Esophagus squamous epithelium (tissue), 4 donors: ENCODE data around the gene HNRNPL.

Experiments used
- CTCF ChIP-seq, 6 experiments: fragments of 450-650 bp in 4 of 6; fragments of 200-600 bp in 2 of 6; sonication (generic) in 2 of 6; IDR thresholded peaks; one replicate each; pipeline ENCODE4 v1.5.1; 2016 to 2019; ENCODE audit warnings: antibody characterized with exemption in 6 of 6, mild to moderate bottlenecking in 4 of 6, moderate library complexity in 4 of 6
- POLR2A ChIP-seq, 4 donors: fragments of 450-650 bp; IDR thresholded peaks; one replicate each; pipeline ENCODE4 v1.6.1; 2017; ENCODE audit warnings: antibody characterized with exemption in 4 of 4, mild to moderate bottlenecking in 4 of 4, moderate library complexity in 3 of 4

GRCh38 chr19:38830039-38830733 lies 19.6 kb downstream of the HNRNPL start:
- no peak for TF ChIP-seq CTCF (IDR thresholded peaks at IDR 0.05)
- no peak for TF ChIP-seq POLR2A (IDR thresholded peaks at IDR 0.05)
